GM18517 (cell line): Measurements from ENCODE around the gene PELI2.

Source experiments
- ATAC-seq: cut with Tn5 transposase; IDR thresholded peaks from one replicate; pipeline ENCODE4 v1.9.1; 2021; ENCODE audit warnings: mild to moderate bottlenecking, moderate library complexity; ENCODE audit not compliant: unreplicated experiment

The PELI2 gene

DNA sequence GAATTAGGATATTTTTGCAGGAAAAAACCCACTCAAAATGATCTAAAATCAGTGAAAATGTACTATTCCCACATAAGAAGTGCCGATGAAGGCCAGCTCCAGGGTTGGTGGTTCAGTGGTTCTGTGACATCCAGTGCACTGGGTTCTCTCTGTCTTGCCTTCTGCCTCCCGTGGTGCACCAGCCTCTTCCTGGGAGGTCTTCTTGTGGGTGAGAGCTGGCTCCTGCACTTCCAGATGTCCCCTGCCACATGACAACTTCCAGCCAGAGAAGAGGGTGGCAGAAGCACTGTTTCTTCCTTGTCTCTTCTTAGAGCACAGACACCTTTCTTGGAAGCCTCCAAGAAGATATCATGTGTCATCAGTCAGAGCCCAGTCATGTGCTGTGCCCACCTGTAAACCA is 170.9 kb downstream of the PELI2 start:
- ATAC-seq = no peak

DNA sequence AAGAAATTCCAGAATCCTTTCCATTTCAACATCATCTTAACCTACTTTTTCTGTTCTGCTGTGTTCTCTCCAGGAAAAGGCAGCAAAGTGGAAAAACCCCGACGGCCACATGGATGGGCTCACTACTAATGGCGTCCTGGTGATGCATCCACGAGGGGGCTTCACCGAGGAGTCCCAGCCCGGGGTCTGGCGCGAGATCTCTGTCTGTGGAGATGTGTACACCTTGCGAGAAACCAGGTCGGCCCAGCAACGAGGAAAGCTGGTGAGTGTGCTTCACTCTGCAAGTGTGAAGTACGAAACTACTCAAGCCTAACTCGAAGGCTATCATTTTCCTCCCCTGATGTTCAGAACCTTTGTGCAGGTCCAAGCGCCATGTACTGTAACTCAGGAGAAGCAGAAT is 172.0 kb downstream of the PELI2 start:
- ATAC-seq = no peak

DNA sequence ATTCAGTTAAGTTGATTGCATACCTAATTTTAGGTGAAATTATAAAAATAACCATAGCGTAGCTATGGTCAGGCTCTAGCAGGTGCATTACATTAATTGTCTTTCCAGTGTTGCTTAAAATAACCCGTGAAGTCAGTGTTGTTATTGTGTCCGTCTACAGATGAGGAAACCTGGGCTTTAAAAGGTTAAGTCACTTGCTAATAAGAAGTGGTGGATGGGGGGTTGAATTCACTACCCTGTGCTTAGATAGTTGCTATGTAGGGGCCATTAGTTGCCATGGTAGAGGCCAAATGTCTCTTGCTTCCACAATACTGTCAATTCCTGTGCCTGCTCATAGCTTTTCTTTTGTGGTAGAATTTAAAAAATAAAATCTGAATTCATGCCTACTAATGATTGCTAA is 174.8 kb downstream of the PELI2 start:
- no peak for ATAC-seq

DNA sequence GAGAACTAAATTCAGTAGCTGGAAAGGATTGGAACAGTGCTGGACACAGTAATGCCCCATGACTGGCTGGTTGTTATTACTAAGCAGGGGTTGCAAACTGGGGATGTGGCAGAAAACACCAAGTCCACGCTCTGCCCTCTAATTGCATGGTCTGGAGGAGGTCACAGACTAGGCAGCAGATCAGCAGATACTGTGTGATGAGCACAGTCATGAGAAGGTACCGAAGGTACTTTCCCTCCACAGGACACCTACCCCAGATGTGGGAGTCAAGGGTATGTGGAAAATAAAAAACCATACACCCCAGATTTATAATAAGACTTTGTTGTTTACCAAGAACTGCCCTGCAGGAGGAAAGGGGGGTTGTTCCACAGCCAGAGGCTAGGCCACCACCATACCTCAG is 175.3 kb downstream of the PELI2 start:
- ATAC-seq = no peak

DNA sequence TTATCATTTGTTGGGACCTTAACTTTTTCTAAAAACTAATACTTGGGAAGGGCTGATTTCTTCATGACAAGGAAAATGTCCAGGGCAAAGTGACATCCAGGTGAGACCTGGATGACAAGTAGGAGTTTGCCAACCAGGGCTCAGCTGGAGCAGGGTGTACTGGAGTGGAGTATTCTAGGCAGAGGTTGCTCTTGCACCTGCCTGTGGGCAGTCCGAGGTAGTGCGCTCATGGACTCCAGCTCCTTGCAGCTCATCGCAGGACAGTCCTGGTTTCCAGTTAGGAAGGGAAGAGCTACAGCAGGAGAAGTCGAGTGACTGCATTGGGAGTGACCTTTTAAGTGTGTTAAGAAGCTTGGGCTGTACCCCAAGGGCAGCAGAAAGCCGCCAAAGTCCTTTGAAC is 175.9 kb downstream of the PELI2 start:
- ATAC-seq = no peak

DNA sequence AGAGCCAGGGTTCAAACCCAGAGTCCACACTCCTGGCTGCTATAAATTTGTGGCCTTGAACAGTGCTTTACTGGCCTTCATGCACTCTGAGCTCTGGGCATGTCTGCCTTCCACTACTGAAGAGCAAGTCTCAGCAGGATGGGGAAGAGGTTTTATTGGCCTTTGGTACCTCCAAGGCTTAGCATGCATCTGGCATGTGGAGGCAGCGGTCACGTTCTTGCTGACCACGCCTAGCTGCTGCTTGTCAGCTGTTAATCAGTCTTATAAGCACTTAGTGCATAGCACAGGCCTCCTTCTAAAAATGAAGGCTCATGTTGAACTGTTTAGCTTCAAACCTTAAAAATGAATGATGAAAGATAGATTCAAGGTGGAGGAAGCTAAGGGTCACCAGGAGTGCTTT is 177.5 kb downstream of the PELI2 start:
- ATAC-seq = no peak

DNA sequence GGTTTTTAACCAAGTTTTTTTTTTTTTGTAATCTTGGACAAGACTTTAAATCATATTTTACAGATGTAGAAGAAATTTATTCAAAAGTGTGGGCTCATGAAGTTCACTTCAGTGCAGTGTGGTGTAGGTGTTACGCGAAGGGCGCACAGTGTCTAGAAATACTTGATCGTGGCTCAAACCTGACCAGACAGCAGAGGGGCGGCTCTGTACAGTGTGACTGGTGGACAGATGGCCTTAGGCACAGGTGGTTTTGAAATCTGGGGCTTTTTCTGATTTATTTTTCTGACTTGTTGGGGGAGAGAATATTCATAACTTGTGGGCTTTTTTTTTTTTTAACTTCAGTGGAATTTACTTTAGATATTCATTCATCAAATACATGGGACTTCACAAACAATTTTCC is 179.2 kb downstream of the PELI2 start:
- ATAC-seq = no peak

DNA sequence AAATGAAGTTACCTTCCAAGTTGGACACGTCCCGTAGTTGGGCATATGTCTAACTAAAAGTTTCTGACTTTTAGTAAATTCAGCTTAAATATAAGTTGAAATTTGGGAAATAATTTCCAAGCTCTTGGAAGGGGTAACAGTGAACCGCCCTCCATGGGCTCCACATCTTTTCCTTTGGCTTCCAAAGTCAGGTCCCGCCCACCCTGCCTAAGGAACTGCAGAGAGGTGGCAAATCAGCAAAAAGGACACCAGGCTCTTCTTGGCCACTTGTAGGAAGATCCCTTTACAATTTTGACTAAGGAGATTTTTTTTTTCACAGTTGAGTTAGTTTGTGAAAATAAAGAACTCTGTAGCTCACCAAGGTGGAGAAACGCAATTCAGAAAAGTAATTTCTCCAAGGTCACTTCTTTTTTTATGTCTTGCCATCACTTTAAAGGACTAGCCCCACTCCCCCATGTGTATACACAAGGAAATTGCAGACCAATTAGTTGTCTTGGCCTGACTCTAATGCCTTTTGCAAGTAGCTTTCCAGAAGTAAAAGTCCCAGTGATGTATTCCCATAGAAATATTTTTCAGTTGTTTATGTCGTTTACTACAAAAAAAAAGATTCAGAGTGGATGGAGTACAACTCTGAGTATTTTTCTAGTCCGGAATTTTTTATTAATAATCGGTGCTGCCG is 181.2 kb downstream of the PELI2 start:
- ATAC-seq = no peak

DNA sequence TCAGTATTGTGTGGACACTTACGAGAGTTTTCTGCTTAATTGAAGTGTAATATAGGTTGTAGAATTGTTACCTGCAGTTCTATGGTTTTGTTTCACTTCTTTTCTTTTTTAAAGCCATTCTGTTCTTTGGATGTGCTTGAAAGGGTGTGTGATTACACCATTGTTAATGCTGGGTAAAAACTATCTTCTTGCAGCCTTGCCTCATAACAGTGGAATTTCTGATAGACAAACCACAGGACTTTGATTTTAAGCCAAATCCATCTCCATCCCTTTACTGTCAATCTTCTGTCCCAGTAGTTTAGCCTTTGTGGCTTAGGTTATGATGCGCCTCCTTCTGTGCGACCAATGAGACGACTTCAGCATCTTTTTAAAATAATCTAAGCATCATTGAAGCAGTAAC is 182.3 kb downstream of the PELI2 start:
- ATAC-seq = no peak

DNA sequence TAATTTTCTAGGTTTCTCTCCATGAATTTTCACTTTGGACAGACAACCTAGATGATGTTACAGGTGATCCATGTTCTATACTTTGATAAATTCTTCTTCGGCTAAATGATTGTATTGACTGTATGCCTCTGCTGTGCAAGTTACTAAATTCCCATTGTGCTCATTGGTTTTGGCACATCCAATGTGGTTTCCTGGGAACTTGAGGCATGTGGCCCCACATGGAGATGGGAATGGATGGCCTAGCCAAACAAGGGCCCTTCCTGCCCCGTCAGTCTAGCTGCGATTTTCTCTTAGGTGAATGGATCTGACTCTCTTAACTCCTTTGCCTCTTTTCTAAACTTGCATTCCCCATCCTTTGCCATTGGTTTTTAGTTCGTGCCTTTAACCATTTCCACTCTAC is 186.2 kb downstream of the PELI2 start:
- no peak for ATAC-seq

DNA sequence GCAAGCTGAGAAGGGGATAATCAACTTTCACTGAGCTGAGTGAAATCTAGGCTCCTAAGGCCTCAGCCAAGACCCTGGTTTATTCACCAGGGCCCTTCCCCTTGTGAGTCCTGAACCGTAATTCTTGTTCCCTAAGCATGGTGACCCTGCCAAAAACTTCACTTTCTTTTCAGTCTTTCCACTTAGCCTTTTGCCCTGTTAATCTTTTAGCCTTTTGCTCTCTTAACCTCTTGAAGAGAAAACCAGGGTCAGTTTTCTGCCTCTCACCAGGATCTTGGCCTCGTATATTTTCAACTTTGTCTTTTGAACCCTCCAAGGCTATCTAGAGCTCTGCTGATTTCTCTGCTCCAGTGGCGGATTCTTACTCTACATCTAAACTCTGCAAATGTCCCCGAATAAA is 191.0 kb downstream of the PELI2 start:
- no peak for ATAC-seq

DNA sequence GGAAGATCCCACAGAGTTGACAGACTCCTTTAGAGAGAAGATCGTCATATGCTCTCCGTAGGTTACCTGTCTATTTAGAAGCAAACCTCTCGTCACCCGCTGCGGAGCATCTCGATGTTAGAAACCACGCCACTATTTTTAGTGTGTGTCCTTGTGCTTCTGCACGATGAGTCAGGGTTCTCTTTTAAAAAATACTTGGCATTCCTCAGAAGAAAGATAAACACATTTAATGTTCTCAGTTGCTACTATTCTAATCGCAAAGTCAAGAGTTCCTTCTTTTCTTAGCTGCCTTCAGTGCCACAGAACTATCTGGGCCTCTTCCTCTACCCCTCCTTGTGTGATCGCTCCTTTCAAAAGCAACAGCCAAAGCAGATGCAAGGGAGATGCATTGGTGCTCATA is 192.4 kb downstream of the PELI2 start:
- ATAC-seq = no peak

DNA sequence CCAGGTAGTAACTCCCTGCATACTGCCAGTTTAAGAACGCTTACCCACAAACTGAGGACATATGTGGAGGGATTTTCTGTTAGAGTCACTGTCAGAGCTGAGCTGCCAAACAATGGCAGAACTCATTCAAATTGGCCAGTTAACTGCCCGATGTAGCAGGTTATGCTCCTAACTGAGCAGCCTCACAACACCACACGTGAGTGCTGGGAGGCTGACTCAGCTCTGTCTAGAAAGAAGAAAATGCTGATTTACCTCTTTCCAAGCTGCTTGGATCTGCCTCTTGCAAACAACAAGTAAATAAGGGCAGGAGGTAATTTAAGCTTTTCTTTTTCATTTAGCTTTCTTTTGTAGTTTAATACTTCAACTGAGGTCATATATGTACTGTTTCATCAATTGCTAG is 195.6 kb downstream of the PELI2 start:
- ATAC-seq = no peak

DNA sequence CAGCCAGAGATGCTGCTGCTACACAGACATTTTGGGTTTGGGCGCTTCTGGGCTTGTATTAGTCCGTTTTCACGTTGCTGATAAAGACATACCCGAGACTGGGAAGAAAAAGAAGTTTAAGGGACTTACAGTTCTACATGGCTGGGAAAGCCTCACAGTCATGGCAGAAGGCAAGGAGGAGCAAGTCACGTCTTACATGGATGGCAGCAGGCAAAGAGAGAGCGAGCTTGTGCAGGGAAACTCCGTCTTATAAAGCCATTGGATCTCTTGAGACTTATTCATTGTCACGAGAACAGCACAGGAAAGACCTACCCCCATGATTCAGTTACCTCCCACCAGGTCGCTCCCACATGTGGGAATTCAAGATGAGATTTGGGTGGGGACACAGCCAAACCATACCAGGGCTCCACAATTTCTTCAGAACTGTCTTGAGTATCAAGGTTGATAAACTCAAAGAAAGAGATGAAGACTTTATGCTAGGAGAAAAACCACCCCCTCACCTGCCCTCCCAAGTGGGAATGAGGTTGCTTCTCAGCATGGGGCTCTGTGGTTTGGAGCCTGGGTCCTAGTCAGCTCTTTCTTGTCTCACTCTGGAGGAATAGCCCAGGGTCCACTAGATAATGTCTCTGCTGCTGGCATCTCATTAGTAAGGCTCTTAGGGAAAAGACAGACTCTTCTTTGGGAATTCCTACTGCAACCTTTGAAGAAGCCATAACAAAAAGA is 200.3 kb downstream of the PELI2 start:
- no peak for ATAC-seq

DNA sequence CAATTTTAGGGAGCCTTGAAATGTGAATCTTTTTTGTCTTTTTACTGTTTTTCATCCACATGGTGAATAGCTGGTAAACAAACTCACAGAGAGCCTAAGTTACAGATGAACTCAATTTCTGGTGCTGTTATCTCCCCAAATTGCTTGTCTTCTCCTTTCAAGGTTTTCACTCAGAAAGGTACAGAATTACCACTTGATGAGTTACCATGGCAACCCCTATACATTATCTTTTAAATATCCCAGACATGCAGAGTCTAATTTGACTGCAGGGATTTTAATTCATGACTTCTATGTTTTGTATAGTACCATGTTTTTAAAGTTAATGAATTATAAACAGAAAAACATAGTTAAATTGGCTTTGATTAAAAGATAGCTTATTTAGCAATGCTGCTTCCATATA is 203.7 kb downstream of the PELI2 start:
- ATAC-seq = no peak

DNA sequence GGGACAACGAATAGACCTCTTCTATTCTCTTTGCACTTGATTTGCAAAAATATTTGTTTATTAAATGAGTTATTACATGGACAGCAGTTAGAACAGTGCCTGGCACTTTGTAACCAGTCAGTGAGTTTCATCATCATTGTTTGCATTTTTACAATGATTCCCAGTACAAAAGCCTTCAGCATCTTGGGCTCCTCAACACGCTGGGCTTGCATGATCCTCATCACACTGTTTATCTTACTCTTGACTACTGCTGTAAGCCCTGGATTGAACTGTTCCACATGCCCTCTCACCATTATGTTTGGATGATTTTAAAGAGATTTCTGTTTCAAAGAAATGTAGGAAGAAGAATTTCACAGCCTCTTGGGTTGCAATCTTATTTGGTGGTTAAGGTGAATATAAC is 204.3 kb downstream of the PELI2 start:
- no peak for ATAC-seq

DNA sequence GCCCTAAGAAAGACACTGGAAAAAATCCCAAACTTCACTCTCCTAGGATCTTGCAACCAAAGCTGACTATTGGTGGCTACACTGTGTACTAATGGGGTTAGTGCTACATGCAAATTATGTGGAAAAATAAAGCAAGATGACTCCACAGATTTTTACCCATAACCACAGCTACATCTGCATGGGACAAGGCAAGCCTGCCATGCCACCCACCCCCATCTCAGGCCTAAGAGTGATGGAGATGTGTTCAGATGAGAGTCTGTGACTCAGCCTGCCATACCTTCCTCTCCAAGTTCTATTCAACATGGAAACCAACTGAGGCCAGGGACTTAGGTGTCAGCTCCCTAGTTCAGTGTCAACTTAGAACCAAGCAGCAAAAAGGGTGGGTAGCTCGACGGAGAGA is 206.2 kb downstream of the PELI2 start:
- ATAC-seq = no peak

DNA sequence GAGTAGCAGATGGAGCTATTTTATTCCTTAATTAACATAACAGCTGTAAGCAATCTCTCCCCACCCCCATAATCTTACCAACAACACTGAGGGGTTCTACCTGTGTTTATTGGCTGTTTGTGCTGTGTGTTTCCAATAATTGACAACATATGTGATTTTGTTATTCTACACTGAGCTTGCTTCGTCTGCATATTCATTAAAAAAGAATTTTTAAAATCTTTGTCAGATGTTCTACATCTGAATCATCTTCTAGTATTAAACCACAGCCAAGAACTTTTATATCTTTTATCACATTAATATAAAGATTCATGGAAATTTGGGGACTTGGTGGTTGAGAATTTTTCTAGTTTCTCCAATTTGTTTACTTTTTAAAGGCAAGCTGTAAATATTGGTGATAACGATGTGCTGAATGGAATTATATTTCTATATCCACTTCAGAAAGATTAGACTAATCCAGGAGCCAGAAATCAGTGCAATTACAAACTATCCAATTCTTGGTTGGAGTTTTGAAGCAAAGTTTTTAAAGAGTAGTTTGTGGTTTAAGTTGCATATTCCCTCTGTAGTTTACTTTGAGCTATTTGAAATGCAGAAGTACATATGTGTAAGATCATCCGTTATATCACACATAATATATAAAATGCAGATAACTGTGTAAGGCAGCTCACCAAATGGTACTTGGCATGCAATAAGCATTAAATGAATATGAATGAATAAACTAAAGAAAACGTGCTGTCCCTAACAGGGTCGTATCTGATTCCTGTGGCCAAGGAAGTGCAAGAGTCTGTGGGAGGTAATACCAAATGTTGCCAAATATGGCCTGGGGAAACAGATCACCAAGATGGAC is 206.9 kb downstream of the PELI2 start:
- ATAC-seq = no peak

DNA sequence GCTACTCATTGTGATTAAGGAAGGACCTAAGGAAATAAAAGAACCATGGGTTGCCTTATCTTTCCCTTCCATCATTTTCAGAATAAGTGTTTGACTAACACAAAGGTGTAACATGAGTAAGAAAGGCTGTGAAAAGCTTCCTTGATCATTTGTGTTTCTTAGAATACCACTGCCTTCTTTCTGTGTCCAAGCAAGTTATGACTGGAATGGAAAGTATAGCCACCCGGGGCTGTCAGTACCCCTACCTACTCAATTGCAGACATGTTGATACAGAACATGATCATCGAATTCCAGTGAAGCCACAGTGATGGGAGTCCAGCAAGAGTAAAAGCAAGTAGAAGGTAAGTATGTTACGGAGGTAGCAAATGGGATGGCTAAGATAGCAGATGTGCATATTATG is 209.8 kb downstream of the PELI2 start:
- no peak for ATAC-seq

DNA sequence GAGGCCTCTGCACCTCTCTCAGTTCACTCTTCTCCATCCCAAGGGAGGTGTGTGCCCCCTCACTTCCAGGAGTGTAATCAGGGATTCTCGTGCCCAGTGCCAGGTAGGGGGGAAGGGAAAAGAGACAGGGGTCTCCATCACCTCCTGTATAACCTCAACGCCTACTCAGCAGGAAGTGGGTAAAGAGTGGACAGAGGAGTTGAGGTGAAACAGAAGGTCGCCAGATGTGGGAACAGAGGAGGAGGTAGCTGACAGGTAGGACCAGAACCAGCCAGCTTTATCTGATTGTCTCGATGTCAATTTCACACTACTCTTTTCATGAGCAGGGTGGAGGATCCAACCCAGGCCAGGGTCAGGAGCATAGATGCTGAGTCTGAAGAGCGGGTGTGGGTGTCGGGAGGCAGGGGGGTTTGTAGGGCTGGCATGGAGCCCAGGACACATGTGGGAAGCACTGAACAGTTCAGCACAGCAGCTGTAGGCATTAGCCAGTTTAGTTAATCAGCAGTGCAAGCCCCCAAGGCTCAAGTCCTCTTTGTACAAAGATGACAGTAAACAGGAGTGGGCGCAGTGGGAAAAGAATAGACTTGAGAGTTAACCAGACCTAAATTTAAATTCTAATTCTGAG is 213.5 kb downstream of the PELI2 start:
- ATAC-seq = no peak
